Glomerular endothelial cell (primary cell): ENCODE measurements around the gene RASGRP3. TPM values are rescaled to one million over a fixed set of nuclear protein-coding genes. Genes with fewer than 3 reads are reported as not detected.

Experiments used
- total RNA-seq: library from RNA; depleted of rRNA; stranded (reverse); fragments of >200 nt; gene quantifications from 2 replicates; pipeline ENCODE4 v1.2.3, GENCODE V29; 2015

Gene RASGRP3
- total RNA-seq, 1 donor from 2014 or later: 90.3 TPM

Other genes starting within 250 kb of the RASGRP3 start
- gene FAM98A, start 122.7 kb downstream of the RASGRP3 start, total RNA-seq: 46.6 and 122 TPM in 2 replicates